NCI-H82 treated with DMSO at 0.1 percent for 48 hours (cell line): ENCODE data around the gene SLC44A2.

ENCODE experiments used
- DNase-seq: peaks from one replicate; lab custom pipeline; 2025; ENCODE audit not compliant: unreplicated experiment; lab: John Stamatoyannopoulos, UW

The SLC44A2 gene

DNA sequence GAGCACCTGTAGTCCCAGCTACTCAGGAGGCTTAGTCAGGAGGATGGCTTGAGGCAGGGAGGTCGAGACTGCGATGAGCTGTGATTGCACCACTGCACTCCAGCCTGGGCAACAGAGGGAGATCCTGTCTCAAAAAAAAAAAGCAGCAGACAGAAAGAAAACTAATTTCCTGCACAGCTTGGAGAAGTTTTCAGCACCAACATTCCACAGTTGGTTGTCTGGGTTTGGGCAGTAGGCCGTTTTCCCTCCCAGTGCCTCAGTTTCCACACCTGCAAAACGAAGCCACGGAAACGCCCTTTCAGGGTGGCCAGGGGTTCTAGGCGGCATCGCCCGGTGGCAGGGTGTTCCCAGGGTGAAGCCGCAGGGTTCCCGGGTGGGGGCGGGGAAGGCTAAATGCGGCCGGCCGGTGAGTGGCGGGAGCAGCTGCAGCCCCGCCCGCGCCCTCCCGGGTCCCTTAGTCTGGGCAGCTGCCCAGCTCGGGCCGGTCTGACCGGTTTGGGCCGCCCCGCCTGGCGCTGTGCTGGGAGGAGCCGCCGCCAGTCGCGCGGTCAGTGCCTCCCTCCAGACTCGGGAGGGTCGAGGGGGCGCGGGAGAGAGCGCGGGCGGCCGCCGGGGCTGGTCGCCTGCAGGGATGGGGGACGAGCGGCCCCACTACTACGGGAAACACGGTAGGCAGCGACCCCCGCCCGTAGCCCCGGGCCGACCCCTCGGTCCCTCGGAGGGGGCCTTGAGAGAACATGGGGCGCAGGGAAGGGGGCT is at the start of gene SLC44A2:
TSS of gene SLC44A2 (plus strand) at position 551 of the 759 bp plus-strand sequence. CDS start at position 632, 81 bp downstream.
- DNase-seq = no peak

DNA sequence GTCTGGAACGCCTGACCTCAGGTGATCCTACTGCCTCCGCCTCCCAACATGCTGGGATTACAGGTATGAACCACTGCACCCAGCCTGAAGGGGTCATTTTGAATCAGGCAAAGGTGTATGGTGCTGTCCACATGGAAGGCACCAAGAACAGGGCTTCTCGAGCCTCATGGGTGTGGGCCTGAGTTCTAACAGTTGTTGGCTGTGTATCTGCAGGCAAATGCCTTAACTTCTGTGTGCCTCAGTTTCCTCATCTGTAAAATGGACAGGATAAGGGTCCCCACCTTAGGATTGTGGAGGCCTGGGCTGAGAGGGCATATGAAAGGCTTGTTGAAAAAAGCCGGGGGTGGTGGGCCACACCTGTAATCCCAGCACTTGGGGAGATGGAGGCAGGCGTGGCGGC is 47.4 kb upstream of the SLC44A2 start:
- no peak for DNase-seq

DNA sequence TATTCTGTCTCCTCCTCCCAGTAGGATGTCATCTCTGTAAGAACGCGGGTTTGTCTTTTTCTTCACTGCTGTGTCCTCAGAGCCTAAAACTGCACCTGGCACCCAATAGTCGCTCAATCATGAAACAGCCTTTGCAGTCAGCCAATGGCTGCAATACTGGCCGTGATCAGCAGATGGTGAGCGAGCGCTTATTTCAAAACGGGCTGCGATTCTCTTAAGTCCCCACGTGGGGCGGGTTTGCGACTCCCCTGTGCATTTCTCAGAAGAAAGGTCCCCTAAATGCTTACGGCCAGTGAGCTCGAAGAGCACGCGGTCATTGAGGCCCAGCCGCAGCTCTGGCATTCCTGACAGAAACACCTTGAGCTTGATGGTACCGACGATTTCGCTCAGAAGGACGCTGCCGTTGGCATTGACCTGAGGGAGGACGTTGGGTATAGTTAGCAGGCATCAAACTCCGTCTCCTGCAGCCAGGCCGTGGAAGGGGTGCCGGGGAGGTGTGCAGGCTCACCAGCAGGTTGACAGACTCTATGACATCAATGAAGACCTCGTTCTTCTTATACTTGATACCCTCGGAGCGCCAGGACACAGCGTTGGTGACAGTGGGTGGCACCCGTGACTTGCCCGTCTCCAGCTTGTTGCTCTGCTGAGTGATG is 44.2 kb upstream of the SLC44A2 start:
- peak; percentile 72 for DNase-seq

- no peak for DNase-seq
These were observed 43.3 kb upstream of the SLC44A2 start for GRCh38 chr19:10582091-10582490.

GRCh38 chr19:10583036-10583776 is 42.1 kb upstream of the SLC44A2 start:
- DNase-seq = no peak

DNA sequence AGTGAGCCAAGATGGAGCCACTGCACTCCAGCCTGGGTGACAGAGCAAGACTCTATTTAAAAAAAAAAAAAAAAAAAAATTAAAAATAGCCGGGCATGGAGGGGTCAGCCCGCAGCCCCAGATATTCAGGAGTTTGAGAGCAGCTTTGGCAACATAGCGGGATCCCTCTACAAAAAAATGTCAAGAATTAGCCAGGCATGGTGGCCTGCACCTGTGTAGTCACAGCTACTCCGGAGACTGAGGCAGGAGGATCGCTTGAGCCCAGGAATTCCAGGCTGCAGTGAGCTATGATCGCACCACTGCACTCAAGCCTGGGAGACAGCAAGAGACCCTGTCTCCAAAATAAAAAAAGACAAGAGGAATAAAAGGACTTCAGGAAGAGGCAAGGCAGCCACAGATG is 39.0 kb upstream of the SLC44A2 start:
- no peak for DNase-seq

DNA sequence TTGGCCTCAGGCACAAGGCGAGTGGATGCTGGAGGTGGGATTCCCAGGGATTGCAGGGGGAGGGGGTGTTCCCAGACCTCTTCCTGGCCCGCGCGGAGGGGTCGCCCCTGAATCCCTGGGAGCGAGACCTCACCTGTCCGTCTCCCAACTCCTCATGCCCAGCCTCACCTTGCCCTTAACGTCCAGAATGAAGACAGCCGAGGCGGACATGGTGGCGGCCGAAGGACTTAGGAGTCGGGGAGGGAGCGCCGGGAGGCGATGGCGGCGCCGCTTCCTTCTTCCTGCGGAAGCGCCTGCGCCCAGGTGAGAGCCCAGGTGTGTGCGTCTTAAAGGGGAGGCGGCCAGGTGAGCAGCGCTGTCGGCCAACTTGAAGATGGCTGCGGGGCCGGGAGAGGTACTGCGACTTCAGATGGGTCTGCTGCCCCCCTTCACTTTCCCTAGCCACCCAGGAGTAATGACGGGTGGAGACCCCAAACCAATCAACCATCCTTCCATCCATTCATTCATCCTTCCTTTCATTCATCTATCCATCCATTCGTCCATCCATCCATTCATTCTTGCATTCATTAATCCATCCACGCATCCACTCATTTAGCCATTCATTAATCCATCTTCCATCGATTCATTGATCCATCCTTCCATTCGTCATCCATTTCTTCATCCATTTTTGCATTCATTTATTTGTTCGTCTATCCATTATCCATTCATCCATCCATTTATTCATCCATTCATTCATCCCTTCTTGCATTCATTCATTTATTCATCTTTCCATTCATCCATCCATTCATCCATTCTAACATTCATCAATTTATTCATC is 38.1 kb upstream of the SLC44A2 start, which contains the start of gene AP1M2:
TSS of gene AP1M2 (minus strand) at position 291 of the 817 bp plus-strand sequence. CDS start at position 210, 81 bp downstream.
- DNase-seq = no peak

GRCh38 chr19:10587839-10588150 is 37.6 kb upstream of the SLC44A2 start:
- DNase-seq = no peak

DNA sequence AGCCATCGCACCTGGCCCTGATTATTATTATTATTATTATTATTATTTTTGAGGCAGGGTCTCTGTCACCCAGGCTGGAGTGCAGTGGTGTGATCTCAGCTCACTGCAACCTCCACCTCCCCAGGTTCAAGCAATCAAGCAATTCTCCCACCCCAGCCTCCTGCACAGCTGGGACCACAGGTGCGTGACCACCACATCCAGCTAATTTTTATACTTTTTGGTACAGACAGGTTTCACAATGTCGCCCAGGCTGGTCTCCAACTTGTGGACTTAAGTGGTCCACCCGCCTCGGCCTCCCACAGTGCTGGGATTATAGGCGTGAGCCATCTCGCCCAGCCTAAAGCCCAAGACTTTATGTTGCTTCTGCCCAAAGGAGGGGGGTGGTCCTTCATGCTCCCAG is 32.2 kb upstream of the SLC44A2 start:
- no peak for DNase-seq

DNA sequence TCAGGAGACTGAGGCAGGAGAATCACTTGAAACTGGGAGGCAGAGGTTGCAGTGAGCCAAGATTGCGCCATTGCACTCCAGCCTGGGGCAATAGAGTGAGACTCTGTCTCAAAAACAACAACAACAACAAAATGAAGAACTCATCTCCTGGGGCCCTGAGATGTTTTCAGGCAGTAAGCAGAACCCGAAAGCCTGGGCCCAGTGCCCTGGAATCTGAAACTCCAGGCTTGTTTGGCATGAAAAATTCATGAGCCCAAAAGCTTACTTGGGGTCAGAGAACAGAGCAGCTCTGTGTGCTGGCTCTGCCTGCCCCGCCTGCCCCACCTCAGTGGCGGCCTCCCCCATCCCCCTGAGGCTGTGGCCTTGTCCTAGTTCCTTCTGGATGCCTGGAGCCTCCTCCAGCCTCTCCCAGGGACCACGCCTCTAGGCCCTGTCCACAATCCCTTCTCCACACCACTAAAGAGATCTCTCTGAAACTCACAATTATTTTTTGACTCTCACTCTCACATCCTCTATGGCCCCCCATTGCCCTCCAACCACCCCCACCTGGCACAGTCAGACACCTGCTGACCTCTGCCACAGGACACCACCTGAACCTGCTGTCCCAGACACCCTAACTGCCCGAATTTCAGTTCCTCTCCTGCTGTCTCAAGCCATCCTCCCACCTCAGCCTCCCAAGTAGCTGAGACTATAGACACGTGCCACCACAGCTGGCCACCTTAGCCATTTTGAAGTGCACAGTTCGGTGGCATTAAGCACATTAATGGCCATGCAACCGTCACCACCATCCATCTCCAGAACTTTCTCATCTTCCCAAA is 31.3 kb upstream of the SLC44A2 start:
- no peak for DNase-seq

- no peak for DNase-seq
These were observed 25.2 kb upstream of the SLC44A2 start for GRCh38 chr19:10600149-10600548.

DNA sequence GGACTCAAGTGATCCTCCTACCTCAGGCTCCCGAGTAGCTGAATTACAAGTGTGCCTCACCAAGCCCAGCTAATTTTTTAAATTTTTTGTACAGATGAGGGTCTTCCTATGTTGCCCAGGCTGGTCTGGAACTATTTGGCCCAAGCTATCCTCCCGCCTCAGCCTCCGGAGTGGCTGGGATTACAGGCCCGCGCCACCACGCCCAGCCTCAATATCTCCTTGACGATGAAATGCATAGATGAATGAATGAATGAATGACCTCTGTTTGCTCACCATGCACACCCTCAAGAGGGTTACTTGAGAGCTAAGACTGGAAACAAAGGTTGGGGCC is 23.4 kb upstream of the SLC44A2 start:
- no peak for DNase-seq

DNA sequence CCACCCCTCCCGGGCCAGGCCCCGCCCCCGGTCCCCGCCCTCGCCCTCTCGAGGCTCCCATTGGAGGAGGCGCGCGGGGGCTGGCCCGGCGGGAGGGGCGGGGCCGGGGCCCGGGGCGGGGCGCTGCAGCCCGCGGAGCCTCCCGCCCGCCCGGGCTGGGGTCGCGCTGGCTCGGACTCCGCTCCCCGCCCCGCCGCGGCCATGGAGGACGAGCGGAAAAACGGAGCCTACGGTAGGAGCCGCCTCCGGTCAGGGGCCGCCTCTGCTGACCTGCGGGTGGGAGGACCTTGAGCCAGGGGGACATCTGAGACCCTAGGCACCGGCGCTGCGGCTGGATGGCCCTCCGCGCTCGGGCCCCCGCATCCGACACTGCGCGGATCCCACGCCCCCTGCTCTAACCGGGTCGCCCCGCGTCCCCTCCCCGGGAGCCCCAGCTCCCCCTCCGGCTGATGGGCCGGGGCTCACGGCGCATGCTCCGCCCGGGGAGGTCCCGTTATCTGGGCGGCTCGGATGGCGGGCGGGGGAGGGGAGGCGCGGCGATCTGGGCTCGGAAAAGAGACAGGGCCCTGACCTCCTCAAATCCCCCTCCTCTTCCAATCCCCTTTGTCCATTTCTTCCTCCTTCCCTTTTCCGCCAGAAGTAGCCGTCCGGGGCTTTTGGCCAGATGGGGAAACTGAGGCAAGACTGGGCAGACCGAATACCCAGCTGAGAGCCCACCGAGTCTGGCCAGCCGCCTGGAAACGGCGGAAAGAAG is 22.8 kb upstream of the SLC44A2 start:
- DNase-seq = peak; percentile 12

DNA sequence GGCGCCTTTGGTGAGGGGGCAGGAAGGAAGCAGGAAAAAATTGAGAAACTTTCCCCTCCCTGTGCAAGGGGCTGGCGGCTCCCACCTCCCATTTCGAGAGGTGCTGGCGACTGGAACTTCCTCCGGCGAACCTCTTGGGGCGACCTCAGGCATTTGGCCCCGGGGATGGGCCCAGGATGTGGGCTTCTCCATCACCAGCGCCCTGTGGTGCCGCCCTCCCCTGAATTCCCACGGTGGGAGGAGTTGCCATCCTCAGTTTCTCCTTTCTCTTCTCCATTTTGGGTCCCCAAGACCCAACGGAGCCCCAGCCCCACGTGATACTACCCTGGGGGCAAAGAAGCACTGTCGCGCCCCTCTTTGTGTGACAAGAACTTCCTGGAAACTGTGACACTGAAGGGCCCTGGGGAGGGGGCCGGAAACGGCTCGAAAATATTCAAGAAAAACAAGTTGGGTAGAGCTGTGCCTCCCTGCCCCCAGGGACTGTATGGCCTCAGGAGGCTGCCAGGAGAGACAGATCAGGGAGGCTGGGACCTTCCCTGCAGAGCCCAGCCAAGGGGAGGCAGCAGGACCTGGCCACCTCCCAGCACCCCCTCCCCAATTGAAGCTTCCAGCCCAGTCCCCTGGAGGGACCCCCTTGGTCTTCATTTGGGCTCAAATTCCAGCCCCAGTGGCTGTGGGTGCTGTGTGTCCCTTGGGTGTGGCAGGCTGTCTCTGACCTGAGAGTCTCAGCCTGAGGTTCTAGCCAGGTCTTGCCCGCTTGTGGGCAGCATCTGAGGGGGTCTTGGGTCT is 22.1 kb upstream of the SLC44A2 start:
- no peak for DNase-seq

DNA sequence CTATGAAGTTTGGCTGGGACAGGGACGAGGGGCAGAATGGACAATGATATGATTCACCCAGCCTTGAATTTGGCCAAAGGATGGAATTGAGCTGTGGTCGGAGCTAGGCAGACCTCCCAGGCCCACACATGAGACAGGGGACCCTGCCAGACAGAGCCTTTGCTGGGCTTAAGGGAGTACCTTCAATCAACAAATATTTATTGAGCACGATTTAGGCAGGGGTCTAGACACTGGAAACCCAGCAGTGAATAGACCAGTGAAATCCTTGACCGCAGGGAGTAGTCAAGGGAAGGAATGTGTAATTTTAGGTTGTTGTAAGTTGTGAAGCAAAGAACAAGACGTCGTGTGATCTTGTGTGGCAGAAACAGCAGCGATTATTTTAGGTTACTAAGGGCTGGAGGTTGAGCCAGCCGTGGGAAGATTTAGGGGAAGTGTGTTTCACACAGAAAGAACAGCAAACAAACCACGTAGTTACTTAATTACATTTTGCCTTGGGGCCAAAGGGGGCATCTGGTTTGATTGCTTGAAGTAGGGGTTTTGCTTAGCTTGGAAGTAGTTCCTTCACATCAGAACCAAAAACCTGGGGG is 21.4 kb upstream of the SLC44A2 start:
- no peak for DNase-seq

DNA sequence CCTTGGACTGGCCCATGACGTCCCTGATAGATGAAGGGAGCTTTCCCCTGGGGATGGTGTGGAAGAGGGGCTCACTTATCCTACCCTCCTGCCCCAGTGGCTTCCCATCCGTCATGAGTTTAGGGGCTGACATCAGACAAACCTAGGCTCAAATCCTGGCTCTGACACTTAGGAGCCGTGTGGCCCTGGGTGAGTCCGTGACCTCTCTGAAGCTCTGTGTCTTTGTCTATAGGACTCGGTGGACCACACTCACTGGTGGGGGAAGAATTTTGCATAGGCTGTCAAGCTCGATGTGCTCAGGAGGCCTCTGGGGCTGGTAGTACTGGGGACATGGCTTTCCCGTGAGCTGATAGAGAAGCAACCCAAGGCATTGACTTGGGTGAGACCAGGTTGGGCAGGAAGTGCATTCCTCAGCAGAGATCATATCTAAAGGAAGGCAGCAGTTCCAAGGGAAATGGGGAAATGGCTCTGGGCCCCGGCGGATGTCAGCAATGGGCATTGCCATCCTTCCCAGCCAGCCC is 20.8 kb upstream of the SLC44A2 start:
- DNase-seq = no peak

- DNase-seq = peak; percentile 62
These were observed 13.4 kb upstream of the SLC44A2 start for GRCh38 chr19:10611907-10612306.

DNA sequence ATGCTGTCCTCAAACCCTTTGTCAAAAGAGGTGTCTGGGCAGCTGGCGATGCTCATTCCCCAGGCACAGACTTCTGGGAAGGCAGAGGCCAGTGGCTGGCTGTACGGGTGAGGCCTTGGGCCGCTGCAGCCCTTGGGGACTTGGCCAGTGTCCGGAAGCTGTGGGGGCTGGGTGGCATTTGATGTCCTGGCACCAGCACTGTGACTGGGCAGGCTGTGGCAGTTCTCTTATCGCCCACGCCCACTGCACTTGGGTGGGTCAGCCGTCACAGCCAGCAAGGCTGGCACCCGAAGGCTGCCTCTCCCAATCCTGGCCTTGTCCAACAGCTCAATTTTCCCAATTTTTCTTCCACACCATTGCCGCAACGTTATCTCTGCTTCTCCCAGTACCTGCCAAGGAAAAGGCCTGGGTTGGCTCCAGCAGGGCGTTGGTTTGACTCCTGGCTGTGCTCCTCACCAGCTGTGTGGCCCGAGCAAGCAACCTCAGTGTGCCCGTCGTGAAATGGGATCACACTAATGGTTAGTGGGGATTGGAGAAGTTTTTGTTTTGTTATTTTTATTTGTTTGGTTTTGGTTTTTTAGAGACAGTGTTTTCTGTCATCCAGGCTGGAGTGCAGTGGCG is 12.7 kb upstream of the SLC44A2 start:
- no peak for DNase-seq
